ENCODE measurements around the gene CACNA1I. TPM values are rescaled to one million over a fixed set of nuclear protein-coding genes. Genes with fewer than 3 reads are reported as not detected.

The CACNA1I gene
- total RNA-seq, 2 experiments from 2014 or later: 0.07 to 0.09 TPM

- intact Hi-C loops (cut with micrococcal nuclease): loop anchor here (2.0 to 5.0 kb wide), 2 partner anchors 20 to 208 kb away; partner anchors contain the start of gene RPL3
- H3K27ac Mint-ChIP-seq: peak overlapping the region; percentile 62
- H3K27me3 Mint-ChIP-seq: no peaks in the 10 kb centered on the region
- peaks cover 70% of the 10 kb centered on the region for H3K4me1 Mint-ChIP-seq (ENCODE audit: low read depth)
- H3K4me3 Mint-ChIP-seq: peak overlapping the region; percentile 32
- ATAC-seq (no peak), DNase-seq (no peak)
- TF ChIP-seq, protein P1, sequence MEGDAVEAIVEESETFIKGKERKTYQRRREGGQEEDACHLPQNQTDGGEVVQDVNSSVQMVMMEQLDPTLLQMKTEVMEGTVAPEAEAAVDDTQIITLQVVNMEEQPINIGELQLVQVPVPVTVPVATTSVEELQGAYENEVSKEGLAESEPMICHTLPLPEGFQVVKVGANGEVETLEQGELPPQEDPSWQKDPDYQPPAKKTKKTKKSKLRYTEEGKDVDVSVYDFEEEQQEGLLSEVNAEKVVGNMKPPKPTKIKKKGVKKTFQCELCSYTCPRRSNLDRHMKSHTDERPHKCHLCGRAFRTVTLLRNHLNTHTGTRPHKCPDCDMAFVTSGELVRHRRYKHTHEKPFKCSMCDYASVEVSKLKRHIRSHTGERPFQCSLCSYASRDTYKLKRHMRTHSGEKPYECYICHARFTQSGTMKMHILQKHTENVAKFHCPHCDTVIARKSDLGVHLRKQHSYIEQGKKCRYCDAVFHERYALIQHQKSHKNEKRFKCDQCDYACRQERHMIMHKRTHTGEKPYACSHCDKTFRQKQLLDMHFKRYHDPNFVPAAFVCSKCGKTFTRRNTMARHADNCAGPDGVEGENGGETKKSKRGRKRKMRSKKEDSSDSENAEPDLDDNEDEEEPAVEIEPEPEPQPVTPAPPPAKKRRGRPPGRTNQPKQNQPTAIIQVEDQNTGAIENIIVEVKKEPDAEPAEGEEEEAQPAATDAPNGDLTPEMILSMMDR (IDR thresholded peaks at IDR 0.05): no peak
- H3K9me3 Mint-ChIP-seq: no peaks in the 10 kb centered on the region
- peaks cover 75% of the 10 kb centered on the region for H3K36me3 Mint-ChIP-seq (ENCODE audit: low read depth)
- ChIA-PET CTCF (interaction anchor here (0.8 to 11.1 kb wide), 4 partner anchors 9 to 119 kb away, joined by 3 to 323 read pairs (median 16); partner anchors contain the start of gene MIEF1), POLR2A (interaction anchor here (0.5 to 13.6 kb wide), 12 partner anchors 10 to 418 kb away, joined by 3 to 234 read pairs (median 6); partner anchors contain the start of genes ATF4, MIEF1 and RPL3)
Measured at GRCh38 chr22:39524753-39525657, 45.5 kb upstream of the CACNA1I start.

- DNase-seq: no peak
- intact Hi-C loops (cut with micrococcal nuclease): loop anchor here (2.0 kb wide), 1 partner anchor 21 kb away; a partner anchor contains a TSS
- CTCF ChIA-PET: interaction anchor here (0.8 to 11.1 kb wide), 4 partner anchors 9 to 119 kb away, joined by 3 to 323 read pairs (median 16); partner anchors contain the start of gene MIEF1
- Mint-ChIP-seq H3K4me1 (ENCODE audit: low read depth) (peaks cover 75% of the 10 kb centered on the region), H3K27ac (peak overlapping the region; percentile 62), H3K9me3 (no peaks in the 10 kb centered on the region), H3K27me3 (no peaks in the 10 kb centered on the region), H3K36me3 (ENCODE audit: low read depth) (peaks cover 76% of the 10 kb centered on the region), H3K4me3 (no peak overlapping the region)
- TF ChIP-seq, protein P1 (IDR thresholded peaks at IDR 0.05): no peak
- POLR2A ChIA-PET: interaction anchor here (0.8 to 13.6 kb wide), 5 partner anchors 11 to 208 kb away, joined by 3 to 234 read pairs (median 21); partner anchors contain the start of genes ATF4, MIEF1 and RPL3
- no peak for ATAC-seq
Measured at GRCh38 chr22:39525658-39525975, 44.9 kb upstream of the CACNA1I start.

DNA sequence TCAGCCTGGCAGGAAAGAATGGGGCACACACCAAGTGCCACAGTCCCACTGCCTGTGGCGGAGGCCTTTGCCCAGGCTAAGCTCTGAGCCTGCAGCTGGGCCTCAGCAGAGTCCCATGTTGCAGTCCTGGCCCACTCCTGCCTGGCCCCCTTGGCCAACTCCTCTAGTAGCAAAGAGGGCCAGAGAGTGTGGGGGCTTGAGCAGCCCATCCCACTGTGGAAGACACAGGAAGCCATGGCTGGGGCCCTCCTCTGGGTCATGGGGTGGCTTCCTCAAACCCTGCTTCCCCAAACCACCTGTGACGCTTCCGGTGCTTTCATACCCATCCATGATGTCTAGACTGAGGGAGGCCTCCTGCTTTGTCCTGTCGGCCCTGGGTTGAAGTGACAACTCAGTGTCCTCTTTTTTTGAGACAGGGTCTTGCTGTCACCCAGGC, 43.8 kb upstream of the CACNA1I start:
- no peak overlapping the region for H3K4me3 Mint-ChIP-seq
- peaks cover 83% of the 10 kb centered on the region for H3K4me1 Mint-ChIP-seq (ENCODE audit: low read depth)
- no peaks in the 10 kb centered on the region for H3K9me3 Mint-ChIP-seq
- DNase-seq (peak; percentile 54), ATAC-seq (peak; percentile 13)
- intact Hi-C loops (cut with micrococcal nuclease): no loop called here
- POLR2A ChIA-PET: interaction anchor here (3.5 to 13.6 kb wide), 3 partner anchors 12 to 209 kb away, joined by 12 to 234 read pairs (median 211); partner anchors contain the start of genes ATF4 and RPL3
- TF ChIP-seq, protein P1 (IDR thresholded peaks at IDR 0.05): no peak
- H3K27ac Mint-ChIP-seq: peak overlapping the region; percentile 84
- CTCF ChIA-PET: interaction anchor here (5.4 to 11.1 kb wide), 2 partner anchors 13 to 30 kb away, joined by 30 to 323 read pairs; partner anchors contain the start of gene MIEF1
- no peaks in the 10 kb centered on the region for H3K27me3 Mint-ChIP-seq
- H3K36me3 Mint-ChIP-seq (ENCODE audit: low read depth): peaks cover 73% of the 10 kb centered on the region

DNA sequence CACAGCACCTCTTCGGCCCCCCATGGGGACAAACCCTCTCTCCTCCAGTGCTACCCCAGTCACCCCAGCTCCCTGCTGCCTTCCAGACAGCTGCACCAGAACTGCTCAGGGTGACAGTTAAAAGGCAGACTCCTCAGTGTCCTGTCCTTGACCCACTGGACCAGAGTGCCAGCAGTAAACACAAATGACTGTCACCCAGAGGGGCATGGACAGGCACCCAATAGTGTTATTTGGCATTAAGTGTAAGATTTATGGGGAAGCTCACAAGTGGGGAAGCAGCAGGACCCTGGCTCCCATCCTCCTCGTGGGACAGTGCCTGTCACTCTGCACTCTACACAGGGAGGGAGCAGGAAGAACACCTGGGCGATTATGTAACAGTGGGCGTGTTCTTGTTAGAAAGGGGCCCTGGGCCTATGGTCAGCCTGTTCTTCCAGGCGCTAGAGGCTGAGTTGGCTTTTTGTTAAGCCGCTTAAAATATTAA, 43.0 kb upstream of the CACNA1I start:
- CTCF ChIA-PET: interaction anchor here (3.4 to 11.1 kb wide), 3 partner anchors 11 to 31 kb away, joined by 30 to 323 read pairs (median 40); partner anchors contain the start of gene MIEF1
- POLR2A ChIA-PET: interaction anchor here (3.5 to 13.6 kb wide), 3 partner anchors 13 to 210 kb away, joined by 12 to 234 read pairs (median 211); partner anchors contain the start of genes ATF4 and RPL3
- no peaks in the 10 kb centered on the region for H3K9me3 Mint-ChIP-seq
- DNase-seq (no peak), ATAC-seq (no peak)
- TF ChIP-seq, protein P1 (IDR thresholded peaks at IDR 0.05): no peak
- H3K4me3 Mint-ChIP-seq: no peak overlapping the region
- H3K4me1 Mint-ChIP-seq (ENCODE audit: low read depth): peaks cover 78% of the 10 kb centered on the region
- H3K27me3 Mint-ChIP-seq: no peaks in the 10 kb centered on the region
- peak overlapping the region; percentile 84 for H3K27ac Mint-ChIP-seq
- H3K36me3 Mint-ChIP-seq (ENCODE audit: low read depth): peaks cover 69% of the 10 kb centered on the region
- intact Hi-C loops (cut with micrococcal nuclease): no loop called here

Data from activated CD8-positive, alpha-beta T cell treated with anti-CD3 and anti-CD28 coated beads for 36 hours (primary cell).